PC-3 (cell line): ENCODE results near the gene SLC35D1.

Experiments used
- CTCF ChIP-seq: fragments of 300-600 bp; sonication (generic); conservative IDR thresholded peaks from 2 replicates; pipeline ENCODE4 v1.5.1; 2017; ENCODE audit warnings: antibody characterized with exemption, low read depth, mild to moderate bottlenecking, low read length
- EZH2 ChIP-seq: fragments of 300-600 bp; sonication (generic); IDR thresholded peaks from one replicate; pipeline ENCODE4 v1.6.1; 2017; ENCODE audit warnings: antibody characterized with exemption, mild to moderate bottlenecking, low read length; ENCODE audit not compliant: unreplicated experiment
- EZH2phosphoT487 ChIP-seq: fragments of 300-600 bp; sonication (generic); IDR thresholded peaks from 2 replicates; pipeline ENCODE4 v1.6.1; 2018; ENCODE audit warnings: mild to moderate bottlenecking, antibody characterized with exemption, low read length, borderline replicate concordance

- TF ChIP-seq CTCF (no peak), EZH2 (no peak), EZH2phosphoT487 (no peak)
Observed at GRCh38 chr1:66998972-66999371, 55.0 kb downstream of the SLC35D1 start.
